Astrocyte (in vitro differentiated cells and primary cell): Measurements from ENCODE around the gene GNB1.

Source experiments
- CTCF ChIP-seq: IDR thresholded peaks from 2 replicates; pipeline ENCODE4 v1.5.1; 2011; ENCODE audit warnings: low read depth, mild to moderate bottlenecking, inconsistent platforms, low read length, moderate library complexity; ENCODE audit not compliant: insufficient read depth
- EZH2 ChIP-seq: IDR thresholded peaks from 2 replicates; pipeline ENCODE4 v1.6.1; 2012; ENCODE audit warnings: mild to moderate bottlenecking, low read length, inconsistent platforms; ENCODE audit not compliant: insufficient read depth

DNA sequence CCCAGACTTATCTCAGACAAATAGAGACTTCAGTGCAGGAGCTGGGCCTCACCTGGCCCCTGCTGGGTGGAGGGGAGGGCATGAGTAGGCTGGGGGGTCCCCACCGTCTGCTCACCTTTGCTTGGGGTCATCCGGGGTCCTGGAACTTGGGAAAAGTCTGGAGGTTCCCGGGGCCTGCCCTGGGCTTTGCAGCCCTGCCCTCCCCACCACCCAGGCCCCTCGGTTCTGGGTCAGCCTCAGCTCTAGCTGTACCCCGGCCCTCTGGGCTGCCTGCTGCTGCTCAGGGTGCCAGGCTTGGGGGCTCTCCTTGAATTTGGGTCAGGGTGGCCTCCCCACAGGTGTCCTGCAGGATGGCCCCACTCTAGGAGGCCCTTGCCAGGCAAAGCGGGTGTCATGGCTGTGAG, 30.6 kb upstream of the GNB1 start:
- TF ChIP-seq CTCF (no peak), EZH2 (no peak)
